ENCODE results near the gene PRMT3. TPM values are rescaled to one million over a fixed set of nuclear protein-coding genes. Genes with fewer than 3 reads are reported as not detected.

The PRMT3 gene
- total RNA-seq, 1 donor from 2014 or later = 26.1 TPM

DNA sequence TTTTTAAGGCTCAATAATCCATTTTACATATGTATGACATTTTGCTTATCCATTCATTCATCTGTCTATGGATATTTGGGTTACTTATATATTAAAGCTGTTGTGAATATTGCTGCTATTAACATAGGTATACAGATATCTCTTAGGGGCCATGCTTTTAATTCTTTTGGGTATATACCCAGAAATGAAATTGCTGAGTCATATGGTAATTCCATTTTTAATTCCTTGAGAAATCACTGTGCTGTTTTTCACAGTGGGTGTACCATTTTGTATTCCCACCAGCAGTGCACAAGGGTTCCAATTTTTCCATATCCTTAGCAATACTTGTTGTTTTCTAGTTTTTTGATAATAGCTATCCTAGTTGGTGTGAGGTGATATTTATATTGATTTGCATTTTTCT, 19.0 kb downstream of the PRMT3 start:
- no peaks in the 10 kb centered on the region for H3K27me3 Mint-ChIP-seq (ENCODE audit: low read depth)
- H3K27ac Mint-ChIP-seq (ENCODE audit: unreplicated experiment) = no peak overlapping the region
- no peaks in the 10 kb centered on the region for H3K36me3 Mint-ChIP-seq (ENCODE audit: low read depth)
- no peak for DNase-seq (ENCODE audit: low read depth, low spot score)
- peaks cover 4% of the 10 kb centered on the region for H3K4me1 Mint-ChIP-seq
- no peak overlapping the region for H3K4me3 Mint-ChIP-seq
- no peaks in the 10 kb centered on the region for H3K9me3 Mint-ChIP-seq
- TF ChIP-seq, protein P1, sequence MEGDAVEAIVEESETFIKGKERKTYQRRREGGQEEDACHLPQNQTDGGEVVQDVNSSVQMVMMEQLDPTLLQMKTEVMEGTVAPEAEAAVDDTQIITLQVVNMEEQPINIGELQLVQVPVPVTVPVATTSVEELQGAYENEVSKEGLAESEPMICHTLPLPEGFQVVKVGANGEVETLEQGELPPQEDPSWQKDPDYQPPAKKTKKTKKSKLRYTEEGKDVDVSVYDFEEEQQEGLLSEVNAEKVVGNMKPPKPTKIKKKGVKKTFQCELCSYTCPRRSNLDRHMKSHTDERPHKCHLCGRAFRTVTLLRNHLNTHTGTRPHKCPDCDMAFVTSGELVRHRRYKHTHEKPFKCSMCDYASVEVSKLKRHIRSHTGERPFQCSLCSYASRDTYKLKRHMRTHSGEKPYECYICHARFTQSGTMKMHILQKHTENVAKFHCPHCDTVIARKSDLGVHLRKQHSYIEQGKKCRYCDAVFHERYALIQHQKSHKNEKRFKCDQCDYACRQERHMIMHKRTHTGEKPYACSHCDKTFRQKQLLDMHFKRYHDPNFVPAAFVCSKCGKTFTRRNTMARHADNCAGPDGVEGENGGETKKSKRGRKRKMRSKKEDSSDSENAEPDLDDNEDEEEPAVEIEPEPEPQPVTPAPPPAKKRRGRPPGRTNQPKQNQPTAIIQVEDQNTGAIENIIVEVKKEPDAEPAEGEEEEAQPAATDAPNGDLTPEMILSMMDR (conservative IDR thresholded peaks at IDR 0.05) = no peak

DNA sequence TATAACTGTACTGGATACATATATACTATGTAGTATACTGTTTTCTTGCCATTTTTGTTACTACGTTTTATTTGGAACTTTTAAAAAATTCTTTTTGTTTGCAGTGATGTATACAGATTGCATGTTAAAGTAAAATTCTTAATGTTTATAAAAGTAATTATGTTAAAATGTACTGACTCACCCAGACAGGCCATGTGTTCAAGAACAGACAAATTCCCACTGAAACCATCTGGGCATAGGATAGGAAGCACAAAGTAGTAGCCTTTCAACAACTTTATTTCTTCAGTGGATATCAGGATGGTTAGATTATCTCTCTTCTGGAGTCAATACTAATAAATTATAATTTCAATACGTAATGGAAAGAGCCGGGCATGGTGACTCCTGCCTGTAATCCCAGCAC, 19.8 kb downstream of the PRMT3 start:
- Mint-ChIP-seq H3K27ac (ENCODE audit: unreplicated experiment) (no peak overlapping the region), H3K36me3 (ENCODE audit: low read depth) (peaks cover 3% of the 10 kb centered on the region), H3K27me3 (ENCODE audit: low read depth) (no peaks in the 10 kb centered on the region), H3K4me3 (no peak overlapping the region), H3K9me3 (no peaks in the 10 kb centered on the region), H3K4me1 (peaks cover 4% of the 10 kb centered on the region)
- no peak for DNase-seq (ENCODE audit: low read depth, low spot score)
- TF ChIP-seq, protein P1 (conservative IDR thresholded peaks at IDR 0.05) = no peak

DNA sequence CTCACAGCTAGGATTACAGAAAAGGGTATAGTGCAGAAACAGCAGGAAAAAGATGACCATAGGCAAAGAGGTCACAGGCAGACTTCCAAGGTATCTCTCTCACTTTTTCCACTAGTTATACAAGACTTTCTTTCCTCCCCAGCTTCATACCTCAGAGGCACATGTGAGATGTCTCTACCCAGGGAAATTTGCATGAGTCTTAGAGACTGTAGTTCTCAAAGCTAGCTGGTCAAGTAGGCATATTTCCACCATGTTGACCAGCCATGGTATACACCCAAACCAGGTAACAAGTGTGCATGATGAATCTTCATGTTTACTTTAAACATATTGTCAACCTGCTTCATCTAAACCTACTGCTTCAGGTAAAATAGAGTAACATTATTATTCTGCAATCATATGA, 27.9 kb downstream of the PRMT3 start:
- peaks cover 9% of the 10 kb centered on the region for H3K36me3 Mint-ChIP-seq (ENCODE audit: low read depth)
- peaks cover 4% of the 10 kb centered on the region for H3K4me1 Mint-ChIP-seq
- H3K4me3 Mint-ChIP-seq = no peak overlapping the region
- H3K27me3 Mint-ChIP-seq (ENCODE audit: low read depth) = no peaks in the 10 kb centered on the region
- H3K9me3 Mint-ChIP-seq = no peaks in the 10 kb centered on the region
- H3K27ac Mint-ChIP-seq (ENCODE audit: unreplicated experiment) = no peak overlapping the region
- TF ChIP-seq, protein P1 (conservative IDR thresholded peaks at IDR 0.05) = no peak
- no peak for DNase-seq (ENCODE audit: low read depth, low spot score)

GRCh38 chr11:20417771-20418170, 30.3 kb downstream of the PRMT3 start:
- H3K27ac Mint-ChIP-seq (ENCODE audit: unreplicated experiment) = no peak overlapping the region
- H3K4me3 Mint-ChIP-seq = no peak overlapping the region
- H3K9me3 Mint-ChIP-seq = no peaks in the 10 kb centered on the region
- H3K4me1 Mint-ChIP-seq = no peaks in the 10 kb centered on the region
- peaks cover 10% of the 10 kb centered on the region for H3K36me3 Mint-ChIP-seq (ENCODE audit: low read depth)
- TF ChIP-seq, protein P1 (conservative IDR thresholded peaks at IDR 0.05) = no peak
- no peaks in the 10 kb centered on the region for H3K27me3 Mint-ChIP-seq (ENCODE audit: low read depth)
- DNase-seq (ENCODE audit: low read depth, low spot score) = no peak

DNA sequence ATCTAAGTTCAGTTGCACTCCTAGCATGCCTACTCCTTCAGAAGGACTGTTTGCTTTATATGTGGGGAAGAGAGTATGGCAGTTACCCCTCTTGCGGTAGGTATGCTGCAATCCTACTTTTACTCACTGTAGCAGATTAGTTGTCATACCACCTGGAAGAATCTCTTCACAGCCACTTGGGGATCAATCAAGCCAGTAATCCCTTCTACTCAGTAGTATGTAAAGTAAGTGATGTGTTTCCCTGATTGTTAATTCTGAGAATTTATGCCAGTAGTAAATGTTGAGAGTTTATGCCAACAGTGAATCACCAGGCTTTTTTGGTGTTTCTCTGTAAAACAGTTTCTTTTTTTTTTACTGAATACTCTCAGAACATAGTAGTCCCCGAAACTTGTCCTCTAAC, 34.4 kb downstream of the PRMT3 start:
- H3K36me3 Mint-ChIP-seq (ENCODE audit: low read depth) = peaks cover 13% of the 10 kb centered on the region
- DNase-seq (ENCODE audit: low read depth, low spot score) = no peak
- H3K9me3 Mint-ChIP-seq = no peaks in the 10 kb centered on the region
- H3K27me3 Mint-ChIP-seq (ENCODE audit: low read depth) = no peaks in the 10 kb centered on the region
- no peak overlapping the region for H3K27ac Mint-ChIP-seq (ENCODE audit: unreplicated experiment)
- H3K4me3 Mint-ChIP-seq = no peak overlapping the region
- TF ChIP-seq, protein P1 (conservative IDR thresholded peaks at IDR 0.05) = no peak
- no peaks in the 10 kb centered on the region for H3K4me1 Mint-ChIP-seq

- Mint-ChIP-seq H3K27ac (ENCODE audit: unreplicated experiment) (no peak overlapping the region), H3K36me3 (ENCODE audit: low read depth) (peaks cover 5% of the 10 kb centered on the region), H3K9me3 (no peaks in the 10 kb centered on the region), H3K4me1 (no peaks in the 10 kb centered on the region), H3K27me3 (ENCODE audit: low read depth) (no peaks in the 10 kb centered on the region), H3K4me3 (no peak overlapping the region)
- no peak for DNase-seq (ENCODE audit: low read depth, low spot score)
- TF ChIP-seq, protein P1 (conservative IDR thresholded peaks at IDR 0.05) = no peak
Measured at GRCh38 chr11:20429216-20429615, 41.7 kb downstream of the PRMT3 start.

All from neural crest cell (in vitro differentiated cells).